HFFc6 (cell line): ENCODE measurements around the gene HS1BP3. TPM values are rescaled to one million over a fixed set of nuclear protein-coding genes. Genes with fewer than 3 reads are reported as not detected.

Experiments used
- DNase-seq: peaks from one replicate; pipeline ENCODE4 v3.0.0-alpha.2; 2018
- H3K27ac Mint-ChIP-seq: 2 replicates; pipeline ENCODE4 v1.8.0; 2020; ENCODE audit warnings: mild to moderate bottlenecking, mixed read lengths
- H3K27me3 Mint-ChIP-seq: 2 replicates; pipeline ENCODE4 v1.8.0; 2021; ENCODE audit warnings: mild to moderate bottlenecking, moderate library complexity, mixed read lengths; ENCODE audit not compliant: insufficient read depth
- H3K36me3 Mint-ChIP-seq: 2 replicates; pipeline ENCODE4 v1.8.0; 2021; ENCODE audit warnings: low read depth, mixed read lengths
- H3K4me1 Mint-ChIP-seq: 2 replicates; pipeline ENCODE4 v1.8.0; 2020; ENCODE audit warnings: low read depth, mixed read lengths
- H3K4me3 Mint-ChIP-seq: 2 replicates; pipeline ENCODE4 v1.8.0; 2020; ENCODE audit warnings: mild to moderate bottlenecking, moderate library complexity, mixed read lengths
- H3K9me3 Mint-ChIP-seq: 2 replicates; pipeline ENCODE4 v1.8.0; 2020; ENCODE audit warnings: mild to moderate bottlenecking, mixed read lengths
- total RNA-seq, 6 experiments: library from RNA; stranded (reverse); fragmentation: NEBNext Ultra II Directional; extraction: Animal tissue kit (Norgen Biotek cat#: 25700); gene quantifications; 2 replicates in 1 of 6; 3 replicates in 5 of 6; pipeline ENCODE4 v1.2.3, GENCODE V29; 2021
- TF ChIP-seq, protein P1 (sequence below): fragments of 200-600 bp; sonication (generic); IDR thresholded peaks from 2 replicates; pipeline ENCODE4 v1.5.0; 2021; ENCODE audit warnings: antibody characterized with exemption, mild to moderate bottlenecking

Gene HS1BP3
- total RNA-seq, 6 experiments from 2014 or later = 12.7 to 17.3 (median 15.8) TPM

DNA sequence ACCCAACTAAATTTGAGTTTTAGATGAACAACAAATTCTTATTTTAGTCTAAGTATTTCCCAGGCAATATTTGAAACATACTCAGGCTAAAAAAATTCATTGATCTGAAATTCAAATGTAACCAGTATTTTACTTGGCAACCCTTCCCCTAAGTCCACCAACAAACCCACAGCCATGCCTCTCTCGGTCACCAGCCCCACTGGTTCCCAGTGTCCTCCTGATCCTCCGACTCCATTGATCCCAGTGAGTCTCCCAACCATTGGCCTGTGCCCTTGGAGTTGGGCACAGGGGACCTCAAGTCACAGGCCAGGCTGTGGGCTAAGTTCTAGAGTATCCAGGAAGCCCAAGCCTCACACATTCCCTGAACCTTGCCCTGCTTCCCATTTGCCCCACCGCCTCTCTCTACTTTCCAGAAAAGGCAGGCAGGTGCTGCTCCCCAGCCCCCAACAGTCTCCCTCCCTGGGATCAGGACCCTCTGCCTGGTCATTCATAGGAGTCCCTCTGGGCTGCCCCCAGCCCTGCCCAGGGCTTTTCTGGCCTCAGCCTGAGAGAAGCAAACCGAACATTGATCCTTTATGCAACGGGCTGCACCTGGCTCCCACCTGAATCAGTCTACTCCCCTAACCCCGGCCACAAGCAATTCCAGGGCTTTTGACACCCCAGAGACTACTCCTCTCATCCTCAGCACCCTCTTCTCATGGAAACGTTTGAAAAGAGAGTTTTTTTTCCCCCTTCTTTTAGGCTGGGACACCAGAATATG lies 81.3 kb downstream of the HS1BP3 start:
- DNase-seq = no peak
- H3K4me1 Mint-ChIP-seq = peaks cover 44% of the 10 kb centered on the region
- H3K27ac Mint-ChIP-seq = peak overlapping the region; percentile 52; the same call in 1 of the 2 replicates
- peaks cover 2% of the 10 kb centered on the region; the same call in 1 of the 2 replicates for H3K27me3 Mint-ChIP-seq
- no peaks in the 10 kb centered on the region for H3K36me3 Mint-ChIP-seq
- TF ChIP-seq, protein P1, sequence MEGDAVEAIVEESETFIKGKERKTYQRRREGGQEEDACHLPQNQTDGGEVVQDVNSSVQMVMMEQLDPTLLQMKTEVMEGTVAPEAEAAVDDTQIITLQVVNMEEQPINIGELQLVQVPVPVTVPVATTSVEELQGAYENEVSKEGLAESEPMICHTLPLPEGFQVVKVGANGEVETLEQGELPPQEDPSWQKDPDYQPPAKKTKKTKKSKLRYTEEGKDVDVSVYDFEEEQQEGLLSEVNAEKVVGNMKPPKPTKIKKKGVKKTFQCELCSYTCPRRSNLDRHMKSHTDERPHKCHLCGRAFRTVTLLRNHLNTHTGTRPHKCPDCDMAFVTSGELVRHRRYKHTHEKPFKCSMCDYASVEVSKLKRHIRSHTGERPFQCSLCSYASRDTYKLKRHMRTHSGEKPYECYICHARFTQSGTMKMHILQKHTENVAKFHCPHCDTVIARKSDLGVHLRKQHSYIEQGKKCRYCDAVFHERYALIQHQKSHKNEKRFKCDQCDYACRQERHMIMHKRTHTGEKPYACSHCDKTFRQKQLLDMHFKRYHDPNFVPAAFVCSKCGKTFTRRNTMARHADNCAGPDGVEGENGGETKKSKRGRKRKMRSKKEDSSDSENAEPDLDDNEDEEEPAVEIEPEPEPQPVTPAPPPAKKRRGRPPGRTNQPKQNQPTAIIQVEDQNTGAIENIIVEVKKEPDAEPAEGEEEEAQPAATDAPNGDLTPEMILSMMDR = no peak
- no peaks in the 10 kb centered on the region for H3K9me3 Mint-ChIP-seq
- no peak overlapping the region for H3K4me3 Mint-ChIP-seq

DNA sequence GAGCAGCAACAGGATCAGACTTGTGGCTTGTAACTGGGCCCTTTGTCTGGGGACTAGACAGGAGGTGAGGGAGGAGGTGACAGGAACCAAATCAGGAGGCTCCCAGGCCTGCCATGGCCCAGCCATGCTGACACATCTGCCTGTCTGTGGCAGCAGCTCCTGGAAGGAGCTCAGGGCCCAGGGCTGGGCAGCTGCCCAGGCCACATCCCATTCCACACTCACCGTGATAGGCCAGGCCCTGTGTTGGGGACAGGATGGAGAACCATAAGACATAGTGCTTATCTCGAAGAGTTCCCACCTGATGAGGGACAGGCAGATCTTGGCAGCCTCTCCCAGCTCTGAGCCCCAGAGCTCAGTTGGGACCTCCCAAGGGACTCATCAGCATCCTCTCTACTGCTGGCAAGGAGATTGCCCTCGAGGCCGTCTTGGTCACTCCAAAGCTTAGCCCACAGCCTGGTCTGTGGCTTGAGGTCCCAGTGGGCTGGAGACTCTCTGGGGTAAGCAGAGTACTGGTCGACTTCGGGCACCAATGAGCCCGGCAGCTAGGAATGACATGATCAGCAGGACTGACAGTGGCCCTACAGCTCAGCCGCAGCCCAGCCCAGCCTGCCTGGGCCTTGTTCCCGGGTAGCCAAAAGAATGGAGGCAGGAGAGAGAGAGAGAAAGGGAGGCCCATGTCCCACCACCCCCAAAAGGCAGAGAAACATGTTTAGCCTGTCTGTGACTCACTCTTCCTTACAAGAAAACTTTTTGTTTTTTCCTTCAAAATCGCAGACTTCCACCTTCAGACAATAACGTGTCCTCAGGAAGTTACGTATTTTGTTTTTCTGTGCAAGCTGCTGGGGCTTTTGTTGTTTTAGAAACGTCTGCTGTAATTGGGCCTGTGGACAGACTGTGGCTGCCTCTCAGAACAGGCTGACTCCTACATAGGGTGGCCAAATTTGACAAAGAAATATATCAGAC lies 82.1 kb downstream of the HS1BP3 start:
- no peak for DNase-seq
- peak overlapping the region; percentile 52 for H3K27ac Mint-ChIP-seq

DNA sequence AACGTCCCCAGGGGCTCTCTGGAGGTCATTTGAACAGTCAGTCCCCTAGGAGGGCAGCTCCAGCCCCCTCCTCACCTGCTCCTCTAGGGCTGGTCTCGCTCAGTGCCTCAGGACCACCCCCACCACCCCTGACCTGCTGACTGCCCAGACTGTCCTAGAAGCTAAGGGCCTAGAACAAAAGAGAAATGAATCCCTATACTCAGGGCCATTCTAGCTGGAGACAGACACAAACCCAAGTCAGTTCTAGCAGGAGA lies 83.0 kb downstream of the HS1BP3 start:
- TF ChIP-seq, protein P1 = no peak
- H3K27me3 Mint-ChIP-seq = 0 out of 2 replicates have a peak, but pooled peaks cover 2% of the 10 kb centered on the region
- H3K4me3 Mint-ChIP-seq = no peak overlapping the region
- H3K4me1 Mint-ChIP-seq = peaks cover 47% of the 10 kb centered on the region
- no peak for DNase-seq
- no peaks in the 10 kb centered on the region for H3K9me3 Mint-ChIP-seq
- H3K36me3 Mint-ChIP-seq = no peaks in the 10 kb centered on the region
- no peak overlapping the region for H3K27ac Mint-ChIP-seq

More for the DNA sequence above, 82.1 kb downstream of the HS1BP3 start:
- TF ChIP-seq, protein P1 = no peak
- H3K9me3 Mint-ChIP-seq = no peaks in the 10 kb centered on the region
- 0 out of 2 replicates have a peak, but pooled peaks cover 2% of the 10 kb centered on the region for H3K27me3 Mint-ChIP-seq
- H3K4me1 Mint-ChIP-seq = peaks cover 45% of the 10 kb centered on the region
- H3K4me3 Mint-ChIP-seq = no peak overlapping the region
- no peaks in the 10 kb centered on the region for H3K36me3 Mint-ChIP-seq

Other genes starting within 250 kb of the HS1BP3 start
- gene RHOB, start 204.0 kb downstream of the HS1BP3 start, total RNA-seq = 100 to 1,000 TPM; 128 to 146 (median 133) TPM
- under 1 TPM in 1 of 6 experiments, not detected in 5; 0.05 TPM for gene GDF7, start 16.0 kb upstream of the HS1BP3 start, total RNA-seq
- 10 to 100 TPM; 18.3 to 23.2 (median 20.2) TPM for gene LDAH, start 172.0 kb upstream of the HS1BP3 start, total RNA-seq